H9 (cell line): Measurements from ENCODE around the gene FAM120A. TPM values are rescaled to one million over a fixed set of nuclear protein-coding genes. Genes with fewer than 3 reads are reported as not detected.
A peak's percentile ranks its signal among the peaks of the same experiment; 100 is the strongest.

ENCODE experiments used
- DNase-seq: peaks from one replicate; pipeline ENCODE4 v3.0.0-alpha.2; 2017
- H2AFZ ChIP-seq: one replicate; pipeline ENCODE4 v1.6.1; 2013; ENCODE audit warnings: mild to moderate bottlenecking, low read length, control low read depth, moderate library complexity
- H2AK5ac ChIP-seq: 2 replicates; pipeline ENCODE4 v1.6.1; 2013; ENCODE audit warnings: low read length, control low read depth, mixed read lengths; ENCODE audit not compliant: insufficient read length
- H2BK120ac ChIP-seq: one replicate; pipeline ENCODE4 v1.6.1; 2013; ENCODE audit warnings: low read depth, mild to moderate bottlenecking, low read length, control low read depth, inconsistent platforms; ENCODE audit not compliant: poor library complexity, severe bottlenecking
- H2BK12ac ChIP-seq: 2 replicates; pipeline ENCODE4 v1.6.1; 2013; ENCODE audit warnings: low read length, control low read depth, mixed read lengths, low read depth; ENCODE audit not compliant: insufficient read length
- H2BK15ac ChIP-seq: 2 replicates; pipeline ENCODE4 v1.6.1; 2013; ENCODE audit warnings: low read depth, low read length, control low read depth
- H2BK20ac ChIP-seq: one replicate; pipeline ENCODE4 v1.6.1; 2013; ENCODE audit warnings: low read depth, mild to moderate bottlenecking, low read length, control low read depth, inconsistent platforms; ENCODE audit not compliant: poor library complexity, severe bottlenecking
- H2BK5ac ChIP-seq: 2 replicates; pipeline ENCODE4 v1.6.1; 2013; ENCODE audit warnings: low read length, control low read depth, mixed read lengths; ENCODE audit not compliant: insufficient read length
- H3K14ac ChIP-seq: 2 replicates; pipeline ENCODE4 v1.6.1; 2013; ENCODE audit warnings: low read length, control low read depth; ENCODE audit not compliant: insufficient read depth
- H3K18ac ChIP-seq: 2 replicates; pipeline ENCODE4 v1.6.1; 2013; ENCODE audit warnings: low read depth, mild to moderate bottlenecking, mixed read lengths, low read length, control low read depth; ENCODE audit not compliant: insufficient read length
- H3K23ac ChIP-seq: 2 replicates; pipeline ENCODE4 v1.6.1; 2013; ENCODE audit warnings: low read length, control low read depth, mixed read lengths, low read depth; ENCODE audit not compliant: insufficient read length
- H3K23me2 ChIP-seq: 2 replicates; pipeline ENCODE4 v1.6.1; 2013; ENCODE audit warnings: low read depth, mild to moderate bottlenecking, mixed read lengths, low read length, control low read depth; ENCODE audit not compliant: insufficient read length, poor library complexity, severe bottlenecking
- H3K27ac ChIP-seq: 2 replicates; pipeline ENCODE4 v1.5.1; 2013; ENCODE audit warnings: low read length, control low read depth, mixed read lengths, low read depth; ENCODE audit not compliant: insufficient read length
- H3K27me3 ChIP-seq: 2 replicates; pipeline ENCODE4 v1.6.1; 2013; ENCODE audit warnings: low read length, control low read depth, inconsistent platforms; ENCODE audit not compliant: insufficient read depth
- H3K4ac ChIP-seq: 2 replicates; pipeline ENCODE4 v1.6.1; 2013; ENCODE audit warnings: low read depth, mild to moderate bottlenecking, control low read depth, inconsistent platforms, low read length, moderate library complexity
- H3K4me1 ChIP-seq: 2 replicates; pipeline ENCODE4 v1.6.1; 2013; ENCODE audit warnings: low read length, control low read depth, inconsistent platforms; ENCODE audit not compliant: insufficient read depth
- H3K4me2 ChIP-seq: 2 replicates; pipeline ENCODE4 v1.6.1; 2013; ENCODE audit warnings: low read length, control low read depth, mixed read lengths; ENCODE audit not compliant: insufficient read length, insufficient read depth
- H3K56ac ChIP-seq: 2 replicates; pipeline ENCODE4 v1.6.1; 2013; ENCODE audit warnings: low read depth, mild to moderate bottlenecking, mixed read lengths, low read length, control low read depth; ENCODE audit not compliant: insufficient read length
- H3K79me1 ChIP-seq: 2 replicates; pipeline ENCODE4 v1.6.1; 2013; ENCODE audit warnings: low read depth, mild to moderate bottlenecking, moderate library complexity, low read length, control low read depth, inconsistent platforms; ENCODE audit not compliant: insufficient read depth, poor library complexity, severe bottlenecking
- H3K79me2 ChIP-seq: 2 replicates; pipeline ENCODE4 v1.6.1; 2013; ENCODE audit warnings: low read length, control low read depth, inconsistent platforms; ENCODE audit not compliant: insufficient read depth
- H3K9ac ChIP-seq: 2 replicates; pipeline ENCODE4 v1.6.1; 2013; ENCODE audit warnings: low read length, control low read depth, mixed read lengths; ENCODE audit not compliant: insufficient read length; ENCODE audit errors: extremely low read depth
- H3K9me3 ChIP-seq: one replicate; pipeline ENCODE4 v1.6.1; 2013; ENCODE audit warnings: low read depth, low read length, inconsistent platforms; ENCODE audit not compliant: control insufficient read depth
- H3T11ph ChIP-seq: one replicate; pipeline ENCODE4 v1.6.1; 2013; ENCODE audit warnings: mild to moderate bottlenecking, low read length, control low read depth, inconsistent platforms
- H4K20me1 ChIP-seq: one replicate; pipeline ENCODE4 v1.6.1; 2013; ENCODE audit not compliant: control insufficient read depth, insufficient read length, insufficient read depth
- H4K5ac ChIP-seq: 2 replicates; pipeline ENCODE4 v1.6.1; 2013; ENCODE audit warnings: low read depth, mild to moderate bottlenecking, mixed read lengths, low read length, control low read depth; ENCODE audit not compliant: insufficient read length
- H4K8ac ChIP-seq: replicated peaks from 2 replicates; pipeline ENCODE4 v1.6.1; 2013; ENCODE audit warnings: low read length, control low read depth, mixed read lengths, low read depth; ENCODE audit not compliant: insufficient read length
- H4K91ac ChIP-seq: 2 replicates; pipeline ENCODE4 v1.6.1; 2013; ENCODE audit warnings: low read depth, mild to moderate bottlenecking, moderate library complexity, mixed read lengths, low read length, control low read depth; ENCODE audit not compliant: insufficient read length
- H3K27ac Mint-ChIP-seq, 3 experiments: 2 replicates in 2 of 3; 3 replicates in 1 of 3; pipeline ENCODE4 v1.8.0; 2020 to 2021; ENCODE audit warnings: mixed read lengths in 3 of 3, mild to moderate bottlenecking in 1 of 3, moderate library complexity in 1 of 3
- H3K27me3 Mint-ChIP-seq: 2 replicates; pipeline ENCODE4 v1.8.0; 2021; ENCODE audit warnings: low read depth, mild to moderate bottlenecking, moderate library complexity, mixed read lengths
- H3K36me3 Mint-ChIP-seq, 3 experiments: 2 replicates in 2 of 3; 3 replicates in 1 of 3; pipeline ENCODE4 v1.8.0; 2020 to 2021; ENCODE audit warnings: low read depth in 3 of 3, mixed read lengths in 3 of 3; ENCODE audit not compliant: insufficient read depth in 1 of 3
- H3K4me1 Mint-ChIP-seq, 2 experiments: 2 replicates each; pipeline ENCODE4 v1.8.0; 2020; ENCODE audit warnings: mixed read lengths in 2 of 2
- H3K4me3 Mint-ChIP-seq, 2 experiments: 2 replicates in 1 of 2; 3 replicates in 1 of 2; pipeline ENCODE4 v1.8.0; 2020 to 2021; ENCODE audit warnings: mild to moderate bottlenecking in 2 of 2, mixed read lengths in 2 of 2, moderate library complexity in 1 of 2
- H3K9me3 Mint-ChIP-seq, 2 experiments: 2 replicates in 1 of 2; 3 replicates in 1 of 2; pipeline ENCODE4 v1.8.0; 2020; ENCODE audit warnings: mild to moderate bottlenecking in 2 of 2, mixed read lengths in 2 of 2, moderate library complexity in 1 of 2
- WGBS: extraction: QIAGEN DNeasy Blood & Tissue Kit; methylation state at CpG from one replicate; pipeline ENCODE4 v1.1.7; 2013; ENCODE audit warnings: missing lambda C conversion rate, low lambda C conversion rate, mixed read lengths; ENCODE audit not compliant: insufficient read length; ENCODE audit errors: extremely low coverage; 5-methylcytosine and 5-hydroxymethylcytosine counted together
- total RNA-seq: library from RNA; stranded (reverse); gene quantifications from 2 replicates; pipeline ENCODE4 v1.2.1, GENCODE V29; 2021
- TF ChIP-seq, protein P1 (sequence below): fragments of 200-600 bp; sonication (generic); conservative IDR thresholded peaks from 3 replicates; pipeline ENCODE4 v1.8.0; 2021; ENCODE audit warnings: antibody characterized with exemption, mild to moderate bottlenecking

FAM120A gene
- total RNA-seq, 1 experiment from 2014 or later: 57.7 TPM

DNA sequence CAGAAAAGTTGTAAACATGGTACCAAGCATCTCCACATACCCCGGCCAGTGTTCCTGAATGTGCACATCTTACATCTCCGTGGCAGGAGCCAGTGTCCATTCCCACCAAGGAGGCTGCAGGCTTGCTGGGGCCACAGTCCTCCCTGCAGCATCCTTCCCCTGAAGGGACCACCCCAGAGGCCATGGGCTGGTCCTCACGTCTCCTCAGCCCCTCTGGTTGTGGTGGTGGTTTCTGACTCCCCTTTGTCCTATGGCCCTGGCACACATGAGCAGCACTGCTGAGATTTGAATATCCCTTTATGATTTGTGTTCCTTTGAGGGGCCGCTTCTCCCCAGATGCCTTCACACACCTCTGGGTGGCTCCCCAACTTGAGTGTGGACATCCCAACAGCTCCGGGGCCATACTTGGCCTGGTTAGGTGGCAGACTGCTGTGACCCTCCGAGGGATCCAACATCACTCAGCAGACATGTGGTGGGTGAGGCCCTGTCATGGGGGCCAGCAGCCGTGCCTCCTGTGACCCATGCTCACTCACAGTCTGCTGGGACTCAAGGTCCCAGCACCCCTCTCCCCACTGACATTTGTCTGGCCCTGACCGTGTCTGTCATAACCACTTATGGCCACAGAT, 139.2 kb downstream of the FAM120A start:
- H4K20me1 ChIP-seq: no peaks in the 10 kb centered on the region
- no peak overlapping the region for H2BK5ac ChIP-seq
- peaks cover 8% of the 10 kb centered on the region for H3K79me1 ChIP-seq
- H2BK120ac ChIP-seq: no peak overlapping the region
- no peaks in the 10 kb centered on the region; a peak in 1 of 5 replicates for H3K9me3 Mint-ChIP-seq
- no peaks in the 10 kb centered on the region for H3K9me3 ChIP-seq
- DNase-seq: no peak
- H4K91ac ChIP-seq: no peak overlapping the region
- no peak overlapping the region for H3K4me2 ChIP-seq
- no peaks in the 10 kb centered on the region for H3K4me1 ChIP-seq
- no peak overlapping the region for H4K8ac ChIP-seq
- no peak overlapping the region for H2BK15ac ChIP-seq
- no peak overlapping the region for H2BK12ac ChIP-seq
- H4K5ac ChIP-seq: no peak overlapping the region
- no peaks in the 10 kb centered on the region for H3K36me3 Mint-ChIP-seq
- no peak overlapping the region for H3K4me3 Mint-ChIP-seq
- H2AFZ ChIP-seq: no peak overlapping the region
- no peak overlapping the region for H3K56ac ChIP-seq
- H3K4ac ChIP-seq: no peak overlapping the region
- H3K9ac ChIP-seq: no peak overlapping the region
- H3K79me2 ChIP-seq: no peaks in the 10 kb centered on the region; the same call in 1 of the 2 replicates
- H3K27ac ChIP-seq: no peak overlapping the region
- H3K27me3 Mint-ChIP-seq: no peaks in the 10 kb centered on the region
- no peak overlapping the region for H3T11ph ChIP-seq
- peaks cover 31 to 37% of the 10 kb centered on the region in 2 experiments for H3K4me1 Mint-ChIP-seq
- H2BK20ac ChIP-seq: no peak overlapping the region
- WGBS: no CpG with 5 or more reads among the region's 8 CpGs
- no peaks in the 10 kb centered on the region for H3K23me2 ChIP-seq
- no peak overlapping the region for H2AK5ac ChIP-seq
- peak overlapping the region in 1 of 3 experiments; percentile 30; a peak in 1 of 7 replicates for H3K27ac Mint-ChIP-seq
- H3K14ac ChIP-seq: no peak overlapping the region
- TF ChIP-seq, protein P1, sequence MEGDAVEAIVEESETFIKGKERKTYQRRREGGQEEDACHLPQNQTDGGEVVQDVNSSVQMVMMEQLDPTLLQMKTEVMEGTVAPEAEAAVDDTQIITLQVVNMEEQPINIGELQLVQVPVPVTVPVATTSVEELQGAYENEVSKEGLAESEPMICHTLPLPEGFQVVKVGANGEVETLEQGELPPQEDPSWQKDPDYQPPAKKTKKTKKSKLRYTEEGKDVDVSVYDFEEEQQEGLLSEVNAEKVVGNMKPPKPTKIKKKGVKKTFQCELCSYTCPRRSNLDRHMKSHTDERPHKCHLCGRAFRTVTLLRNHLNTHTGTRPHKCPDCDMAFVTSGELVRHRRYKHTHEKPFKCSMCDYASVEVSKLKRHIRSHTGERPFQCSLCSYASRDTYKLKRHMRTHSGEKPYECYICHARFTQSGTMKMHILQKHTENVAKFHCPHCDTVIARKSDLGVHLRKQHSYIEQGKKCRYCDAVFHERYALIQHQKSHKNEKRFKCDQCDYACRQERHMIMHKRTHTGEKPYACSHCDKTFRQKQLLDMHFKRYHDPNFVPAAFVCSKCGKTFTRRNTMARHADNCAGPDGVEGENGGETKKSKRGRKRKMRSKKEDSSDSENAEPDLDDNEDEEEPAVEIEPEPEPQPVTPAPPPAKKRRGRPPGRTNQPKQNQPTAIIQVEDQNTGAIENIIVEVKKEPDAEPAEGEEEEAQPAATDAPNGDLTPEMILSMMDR: no peak
- no peak overlapping the region for H3K23ac ChIP-seq
- no peaks in the 10 kb centered on the region for H3K27me3 ChIP-seq
- no peak overlapping the region for H3K18ac ChIP-seq
